Transverse colon (tissue), 3 donors: Measurements from ENCODE around the gene ZNF81.

ENCODE experiments used
- CTCF ChIP-seq, 5 experiments: fragments of 200-600 bp in 3 of 5; fragments of 450-650 bp in 2 of 5; sonication (generic) in 3 of 5; IDR thresholded peaks; 1 replicate in 2 of 5; 2 replicates in 3 of 5; pipeline ENCODE4 v1.5.1; 2016 to 2017; ENCODE audit warnings: antibody characterized with exemption in 5 of 5, inconsistent platforms in 3 of 5, mild to moderate bottlenecking in 2 of 5, moderate library complexity in 1 of 5
- EP300 ChIP-seq: sonication (generic); formaldehyde crosslinking; IDR thresholded peaks from one replicate; pipeline ENCODE4 v1.6.1; 2017; ENCODE audit warnings: antibody characterized with exemption, low read depth

GRCh38 chrX:47797084-47797483 is 39.6 kb upstream of the ZNF81 start:
- TF ChIP-seq CTCF (IDR thresholded peaks at IDR 0.05) (no peak), EP300 (no peak)
